ENCODE measurements around the gene ZDHHC11B.
"Not testable (repeated sequence)": the region's sequence is repeated elsewhere in the genome, so short reads cannot be mapped to it uniquely, and the experiment has no call there.

DNA sequence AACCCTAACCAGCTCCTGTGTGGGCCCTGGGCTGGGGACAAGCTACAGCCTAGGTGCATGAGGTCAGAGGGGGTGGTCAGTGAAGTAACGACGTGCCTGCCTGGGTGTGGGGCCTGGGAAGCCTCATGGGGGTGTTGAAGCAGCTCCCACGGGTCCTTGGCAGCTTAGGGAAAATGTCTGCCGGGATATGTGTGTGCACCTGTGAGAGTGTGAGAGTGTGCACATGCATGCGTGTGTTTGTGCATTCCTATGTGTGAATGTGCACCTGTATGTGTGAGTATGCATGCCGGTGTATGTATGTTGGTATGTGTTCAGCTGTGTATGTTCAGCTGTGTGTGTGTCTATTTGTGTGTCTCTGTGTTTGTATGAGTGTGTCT, 3.3 kb upstream of the ZDHHC11B start:
- TF ChIP-seq CTCF, POLR2A, EP300 (IDR thresholded peaks at IDR 0.05): not testable (repeated sequence)

Data from tibial nerve (tissue), 4 donors.